Measurements from ENCODE around the gene CAST.

- TF ChIP-seq CTCF (IDR thresholded peaks at IDR 0.05) (no peak), EZH2 (IDR thresholded peaks at IDR 0.05; ENCODE audit: borderline replicate concordance, insufficient read depth, low read depth, low read length, poor library complexity, severe bottlenecking) (no peak)
Measured at GRCh38 chr5:96734871-96735325, 72.7 kb downstream of the CAST start.
